Left lobe of liver (tissue), 2 donors: ENCODE measurements around the gene ZFYVE1. TPM values are rescaled to one million over a fixed set of nuclear protein-coding genes. Genes with fewer than 3 reads are reported as not detected.
"Not testable (repeated sequence)": the region's sequence is repeated elsewhere in the genome, so short reads cannot be mapped to it uniquely, and the experiment has no call there.

Source experiments
- ATAC-seq: fragments of 200-7000 bp; cut with Tn5 transposase; one replicate; pipeline ENCODE4 v1.9.1; 2020; ENCODE audit warnings: mild to moderate bottlenecking, moderate library complexity
- DNase-seq: peaks from one replicate; pipeline ENCODE4 v3.0.0-alpha.2; 2020; ENCODE audit warnings: low spot score
- total RNA-seq: library from RNA; stranded (reverse); gene quantifications from one replicate; pipeline ENCODE4 v1.2.1, GENCODE V29; 2021
- donor health status: DM: no; HTN: no; CAD: no; lungs with moderate emphysema.
- donor health status: DM: no; HTN: yes; CAD: no.

Gene ZFYVE1
- total RNA-seq: 13.4 TPM

DNA sequence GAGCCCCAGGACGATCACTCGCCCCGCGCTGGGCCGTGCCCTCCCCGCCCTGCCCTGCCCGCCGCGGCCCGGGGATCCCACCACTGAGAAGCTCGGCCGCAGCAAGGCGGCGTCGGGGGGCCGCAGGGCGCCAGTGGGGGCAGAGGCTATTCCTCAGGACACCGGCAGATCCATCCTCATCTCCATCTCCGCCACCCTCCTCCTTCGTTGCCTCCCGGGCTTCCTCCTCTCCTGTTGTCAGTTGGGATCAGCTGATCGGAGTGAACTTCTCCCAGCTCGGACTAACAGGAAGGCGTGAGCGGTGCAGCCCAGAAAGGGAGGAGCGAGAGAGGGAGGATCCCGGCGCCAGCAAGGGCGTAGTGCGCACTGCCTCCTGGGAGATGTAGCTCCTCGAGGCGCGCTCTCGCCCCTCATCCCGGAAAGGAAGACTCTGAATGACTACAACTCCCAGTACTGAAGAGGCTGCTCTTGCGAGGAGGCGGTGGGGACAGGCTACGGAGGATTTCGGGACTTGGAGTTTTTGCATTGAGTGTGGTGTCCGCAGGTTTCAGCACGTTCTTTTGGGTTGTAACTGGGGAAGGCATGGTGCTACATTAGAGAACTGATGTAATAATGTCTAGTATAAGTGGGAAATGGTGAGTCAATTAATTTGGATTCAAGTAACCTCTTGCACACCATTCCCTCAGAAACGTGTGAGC, at the start of gene ZFYVE1:
TSS of gene ZFYVE1 (minus strand) at position 262 of the 698 bp plus-strand sequence. CDS start 2,598 bp downstream, outside the sequence.
- peak; percentile 97 for ATAC-seq

DNA sequence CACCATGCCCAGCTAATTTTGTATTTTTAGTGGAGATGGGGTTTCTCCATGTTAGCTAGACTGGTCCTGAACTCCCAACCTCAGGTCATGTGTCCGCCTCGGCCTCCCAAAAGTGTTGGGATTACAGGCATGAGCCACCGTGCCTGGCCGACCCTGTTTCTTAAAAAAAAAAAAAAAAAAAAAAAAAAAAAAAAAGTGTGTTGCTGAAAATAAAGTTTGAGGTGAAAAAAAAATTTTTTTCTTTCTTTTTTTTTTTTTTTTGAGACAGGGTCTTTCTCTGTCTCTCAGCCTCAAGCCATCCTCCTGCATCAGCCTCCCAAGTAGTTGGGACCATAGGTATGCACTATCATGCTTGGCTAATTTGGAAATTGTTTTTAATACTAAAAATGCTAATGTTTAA, 42.7 kb upstream of the ZFYVE1 start:
- ATAC-seq (no peak), DNase-seq (no peak)

More for the DNA sequence above, at the start of gene ZFYVE1:
- peak; percentile 98 for DNase-seq

GRCh38 chr14:73058922-73059673, 32.2 kb upstream of the ZFYVE1 start:
- ATAC-seq (peak; percentile 45), DNase-seq (no peak)

DNA sequence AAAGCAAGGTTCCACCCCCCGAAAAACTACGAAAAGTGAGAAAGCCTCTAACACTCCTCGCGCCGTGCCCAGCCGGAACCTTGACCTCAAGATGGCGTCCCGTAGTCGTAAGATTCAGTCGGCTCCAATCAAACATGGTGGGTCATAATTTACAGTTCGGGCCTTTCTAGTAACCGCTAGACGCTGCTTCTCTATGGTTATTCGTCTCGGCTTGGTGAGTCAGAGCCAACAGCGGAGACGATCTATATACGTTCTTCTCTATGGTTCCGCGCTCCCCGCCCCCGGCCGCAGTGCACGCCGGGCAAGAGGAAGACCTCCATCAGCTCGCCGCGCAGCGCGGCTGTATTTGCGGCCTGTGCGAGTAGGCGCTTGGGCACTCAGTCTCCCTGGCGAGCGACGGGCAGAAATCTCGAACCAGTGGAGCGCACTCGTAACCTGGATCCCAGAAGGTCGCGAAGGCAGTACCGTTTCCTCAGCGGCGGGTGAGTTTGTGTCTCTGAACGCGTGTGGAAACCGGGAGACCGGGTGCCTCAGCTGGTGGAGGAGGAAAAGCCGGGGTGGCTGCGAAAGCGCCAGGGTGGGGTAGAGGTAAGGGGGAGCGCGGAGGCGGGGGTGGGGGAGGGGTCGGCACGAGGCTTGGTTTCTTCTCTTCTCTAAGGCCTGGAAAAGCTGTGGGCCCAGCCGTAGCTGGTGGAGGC, 31.5 kb upstream of the ZFYVE1 start, which contains the start of gene RBM25:
TSS of gene RBM25 (plus strand) at position 311 of the 698 bp plus-strand sequence. CDS start 13,108 bp downstream, outside the sequence.
- peak; percentile 97 for ATAC-seq
- peak; percentile 97 for DNase-seq

- DNase-seq (no peak), ATAC-seq (no peak)
These were observed 31.0 kb upstream of the ZFYVE1 start for GRCh38 chr14:73057944-73058223.

DNA sequence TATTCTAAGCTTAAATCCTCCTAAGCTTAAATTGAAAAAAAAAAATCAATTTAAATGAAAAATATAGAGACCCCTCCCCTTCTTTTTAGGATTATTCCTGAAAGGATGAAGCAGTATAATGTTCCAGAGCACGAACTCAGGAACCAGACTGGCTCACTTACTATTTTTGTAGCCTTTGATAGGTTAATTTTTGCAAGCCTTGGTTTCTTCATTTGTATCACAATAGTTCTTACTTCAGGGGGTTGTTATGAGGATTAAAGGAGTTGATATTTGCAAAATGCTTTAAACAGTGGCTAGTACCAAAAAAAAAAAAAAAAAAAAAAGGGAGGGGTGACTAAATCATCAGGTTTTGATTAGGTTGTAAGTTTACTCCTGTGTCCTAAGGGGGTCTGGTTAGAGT, 28.3 kb upstream of the ZFYVE1 start:
- ATAC-seq: no peak
- DNase-seq: no peak

DNA sequence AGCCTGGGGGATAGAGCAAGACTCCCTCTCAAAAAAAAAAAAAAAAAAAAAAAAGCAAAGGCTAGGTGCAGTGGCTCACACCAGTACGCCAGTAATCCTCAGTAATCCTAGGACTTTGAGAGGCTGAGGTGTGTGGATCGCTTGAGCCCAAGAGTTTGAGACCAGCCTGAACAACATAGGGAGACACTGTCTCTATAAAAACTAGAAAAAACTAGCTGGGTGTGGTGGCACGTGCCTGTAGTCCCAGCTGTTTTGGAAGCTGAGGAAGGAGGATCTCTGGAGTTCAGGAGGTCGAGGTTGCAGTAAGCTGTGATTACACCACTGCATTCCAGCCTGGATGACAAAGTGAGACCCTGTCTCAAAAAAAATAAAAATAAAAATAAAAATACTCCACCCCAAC, 22.5 kb upstream of the ZFYVE1 start:
- no peak for DNase-seq
- no peak for ATAC-seq

DNA sequence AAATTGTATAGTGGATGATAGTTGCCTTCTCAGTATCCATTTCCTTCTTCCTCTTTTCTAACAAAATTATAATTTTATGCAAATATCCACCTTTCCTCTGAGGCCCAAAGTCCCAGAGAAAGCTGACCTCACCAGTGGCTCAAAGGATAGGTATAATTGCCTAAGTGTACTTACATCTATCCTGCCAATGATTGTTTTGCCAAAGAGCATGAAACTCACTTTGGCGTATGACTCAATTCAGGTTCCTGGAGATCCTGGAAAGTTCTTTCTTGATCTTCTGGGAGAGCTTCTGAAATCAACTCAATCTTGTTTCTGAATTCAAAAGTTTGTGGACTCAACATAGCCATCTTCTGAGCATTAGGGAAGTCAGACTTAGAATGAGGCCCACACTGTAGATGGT, 20.9 kb upstream of the ZFYVE1 start:
- ATAC-seq (no peak), DNase-seq (no peak)

DNA sequence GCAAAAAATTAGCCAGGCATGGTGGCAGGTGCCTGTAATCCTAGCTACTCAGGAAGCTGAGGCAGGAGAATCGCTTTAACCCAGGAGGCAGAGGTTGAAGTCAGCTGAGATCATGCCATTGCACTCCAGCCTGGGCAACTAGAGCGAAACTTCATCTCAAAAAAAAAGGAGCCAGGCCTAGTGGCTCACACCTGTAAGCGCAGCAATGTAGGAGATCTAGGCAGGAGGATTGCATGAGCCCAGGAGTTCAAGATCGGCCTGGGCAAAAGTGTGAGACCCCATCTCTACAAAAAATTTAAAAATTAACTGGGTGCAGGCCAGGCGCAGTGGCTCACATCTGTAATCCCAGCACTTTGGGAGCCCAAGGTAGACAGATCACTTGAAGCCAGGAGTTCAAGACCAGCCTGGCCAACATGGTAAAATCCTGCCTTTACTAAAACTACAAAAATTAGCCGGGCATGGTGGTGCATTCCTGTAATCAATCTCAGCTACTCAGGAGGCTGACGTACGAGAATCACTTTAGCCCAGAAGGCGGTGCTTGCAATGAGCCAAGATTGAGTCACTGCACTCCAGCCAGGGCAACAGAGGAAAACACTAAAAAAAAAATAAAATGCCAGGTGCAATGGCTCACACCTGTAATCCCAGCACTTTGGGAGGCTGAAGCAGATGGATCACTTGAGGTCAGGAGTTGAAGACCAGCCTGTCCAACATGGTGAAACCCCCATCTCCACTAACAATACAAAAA, 10.0 kb upstream of the ZFYVE1 start:
- not testable (repeated sequence) for DNase-seq, ATAC-seq

GRCh38 chr14:73027984-73028383, 1.1 kb upstream of the ZFYVE1 start:
- ATAC-seq (no peak), DNase-seq (no peak)

DNA sequence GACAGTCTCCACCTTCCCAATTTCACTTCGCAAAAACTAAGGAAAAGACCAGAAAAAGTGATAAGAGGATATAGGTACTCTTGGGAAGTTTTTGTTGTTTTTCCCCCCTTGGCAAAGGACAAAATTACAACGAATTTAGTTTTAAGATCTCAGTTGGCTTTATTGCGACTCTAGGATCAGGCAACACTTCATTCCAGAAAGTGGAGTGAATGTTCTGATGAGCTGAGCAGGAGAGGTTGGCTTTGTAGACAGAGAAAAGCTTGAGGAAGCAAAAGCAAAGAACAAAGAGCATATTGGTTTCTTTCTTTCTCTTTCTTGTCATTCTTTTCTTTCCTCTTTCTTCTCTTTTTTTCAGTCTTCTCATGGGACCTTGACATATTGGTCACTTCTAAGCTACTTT, 640 bp upstream of the ZFYVE1 start:
- DNase-seq (no peak), ATAC-seq (no peak)

- ATAC-seq: no peak
- DNase-seq: peak; percentile 49
These were observed 562 bp downstream of the ZFYVE1 start for GRCh38 chr14:73026243-73026844.

DNA sequence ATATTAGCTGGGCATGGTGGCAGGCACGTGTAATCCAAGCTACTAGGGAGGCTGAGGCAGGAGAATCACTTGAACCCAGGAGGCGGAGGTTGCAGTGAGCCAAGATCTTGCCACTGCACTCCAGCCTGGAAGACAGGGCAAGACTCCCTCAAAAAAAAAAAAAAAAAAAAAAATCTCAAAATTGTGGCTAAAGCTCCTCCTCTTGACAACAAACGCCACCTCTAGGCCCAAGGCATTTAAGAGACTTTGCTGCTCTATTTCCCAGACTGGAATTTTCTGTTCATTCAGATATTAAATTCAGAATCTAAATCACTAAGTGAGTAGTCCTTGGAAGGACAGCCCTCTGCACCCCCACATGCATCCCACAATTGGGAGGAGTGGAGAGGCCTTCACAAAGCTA, 1.4 kb downstream of the ZFYVE1 start:
- no peak for ATAC-seq

GRCh38 chr14:73022051-73022450, 4.9 kb downstream of the ZFYVE1 start:
- ATAC-seq (no peak), DNase-seq (no peak)

More for the DNA sequence above, 1.4 kb downstream of the ZFYVE1 start:
- DNase-seq: no peak

DNA sequence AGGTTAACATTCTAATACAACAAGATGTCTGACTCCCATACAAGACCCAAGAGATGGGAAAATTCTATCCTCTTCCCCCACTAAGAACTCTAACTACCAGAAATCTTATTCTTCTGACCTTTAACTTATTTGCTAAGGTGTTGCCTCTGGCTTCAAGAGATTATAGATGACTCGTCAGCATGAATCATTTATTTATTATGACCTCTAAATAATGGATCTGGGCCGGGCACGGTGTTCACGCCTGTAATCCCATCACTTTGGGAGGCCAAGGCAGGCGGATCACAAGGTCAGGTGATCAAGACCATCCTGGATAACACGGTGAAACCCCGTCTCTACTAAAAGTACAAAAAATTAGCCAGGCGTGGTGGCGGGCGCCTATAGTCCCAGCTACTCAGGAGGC, 10.9 kb downstream of the ZFYVE1 start:
- not testable (repeated sequence) for DNase-seq, ATAC-seq

- ATAC-seq, DNase-seq: not testable (repeated sequence)
These were observed 11.4 kb downstream of the ZFYVE1 start for GRCh38 chr14:73015552-73015951.

- ATAC-seq (no peak), DNase-seq (no peak)
These were observed 12.8 kb downstream of the ZFYVE1 start for GRCh38 chr14:73014105-73014504.

- not testable (repeated sequence) for DNase-seq, ATAC-seq
These were observed 15.7 kb downstream of the ZFYVE1 start for GRCh38 chr14:73011189-73011588.

DNA sequence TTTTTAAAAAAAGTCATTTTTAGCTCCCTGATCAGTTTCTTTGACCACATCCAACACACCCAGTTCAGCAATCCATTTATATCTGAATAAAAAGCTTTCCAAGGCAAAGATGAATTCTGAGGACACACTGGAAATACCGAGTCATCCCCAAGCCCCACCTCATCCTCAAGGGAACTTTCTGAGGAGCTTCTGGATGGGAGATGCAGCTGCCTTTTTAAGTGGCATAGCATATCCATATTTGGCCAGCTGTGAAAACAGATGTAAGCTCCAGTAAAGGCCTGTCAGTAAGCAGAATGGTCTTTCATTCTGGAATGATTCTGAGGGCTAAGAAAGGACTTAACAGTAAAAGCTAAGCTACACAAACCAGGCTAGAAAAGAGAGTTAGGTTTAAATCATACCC, 18.4 kb downstream of the ZFYVE1 start:
- no peak for ATAC-seq

DNA sequence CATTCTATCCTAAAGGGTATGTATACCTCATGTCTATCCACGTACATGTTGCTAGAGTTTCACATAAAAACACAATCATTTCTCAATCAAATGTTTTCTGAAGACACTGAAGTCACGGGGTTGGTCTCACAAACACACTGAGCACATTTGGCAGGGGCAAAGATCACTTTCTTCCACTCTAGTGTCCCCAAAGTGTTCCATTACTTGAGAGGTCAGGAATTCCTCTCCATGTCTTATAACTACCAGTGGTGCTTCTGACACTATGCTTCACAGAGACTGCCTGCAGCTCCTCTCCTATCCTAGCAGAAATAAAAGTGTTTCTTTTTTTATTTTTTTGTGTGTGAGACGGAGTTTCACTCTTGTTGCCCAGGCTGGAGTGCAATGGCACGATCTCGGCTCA, 19.1 kb downstream of the ZFYVE1 start:
- DNase-seq (no peak), ATAC-seq (peak; percentile 80)

More for the DNA sequence above, 18.4 kb downstream of the ZFYVE1 start:
- no peak for DNase-seq
